Breast epithelium (tissue), 3 donors: ENCODE results near the gene FXYD1.

Source experiments
- CTCF ChIP-seq, 3 donors: fragments of 450-650 bp; IDR thresholded peaks; one replicate each; pipeline ENCODE4 v1.5.1; 2016 to 2017; ENCODE audit warnings: antibody characterized with exemption in 3 of 3, mild to moderate bottlenecking in 3 of 3, moderate library complexity in 3 of 3
- POLR2AphosphoS5 ChIP-seq, 3 donors: sonication (generic); formaldehyde crosslinking; IDR thresholded peaks; one replicate each; pipeline ENCODE4 v1.6.1; 2017; ENCODE audit warnings: antibody characterized with exemption in 3 of 3

DNA sequence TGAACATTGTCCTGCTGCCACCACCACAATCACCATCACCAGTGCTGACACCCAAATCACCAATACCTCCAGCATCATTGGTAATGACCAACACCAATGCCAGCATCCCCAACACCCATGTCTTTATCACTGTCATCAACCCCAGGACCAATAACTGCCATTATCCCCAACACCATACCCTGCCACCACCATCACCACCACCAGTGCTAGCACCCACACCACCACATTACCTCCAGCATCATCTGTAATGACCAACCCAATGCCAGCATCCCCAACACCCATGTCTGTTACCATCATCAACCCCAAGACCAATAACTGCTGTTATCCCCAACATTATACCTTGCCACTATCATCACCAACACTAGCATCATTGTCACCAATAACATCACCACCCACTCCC lies 6.4 kb upstream of the FXYD1 start:
- TF ChIP-seq CTCF (IDR thresholded peaks at IDR 0.05): no peak
- TF ChIP-seq POLR2AphosphoS5 (IDR thresholded peaks at IDR 0.05): no peak
